Hepatocyte (in vitro differentiated cells): ENCODE data around the gene PTPN4. TPM values are rescaled to one million over a fixed set of nuclear protein-coding genes. Genes with fewer than 3 reads are reported as not detected.

Experiments
- DNase-seq: peaks from one replicate; pipeline ENCODE4 v3.0.0-alpha.2; 2016; ENCODE audit warnings: low spot score
- H2AFZ ChIP-seq: fragments of 200-600 bp; sonication (generic); 2 replicates; pipeline ENCODE4 v1.6.0; 2016; ENCODE audit warnings: antibody characterized with exemption, mild to moderate bottlenecking
- H3K27ac ChIP-seq: fragments of 200-600 bp; sonication (generic); 2 replicates; pipeline ENCODE4 v1.5.1; 2016; ENCODE audit warnings: mild to moderate bottlenecking
- H3K27me3 ChIP-seq: fragments of 200-600 bp; sonication (generic); 2 replicates; pipeline ENCODE4 v1.6.1; 2016
- H3K36me3 ChIP-seq: fragments of 200-600 bp; sonication (generic); replicated peaks from 2 replicates; pipeline ENCODE4 v1.5.1; 2016; ENCODE audit warnings: low read depth; ENCODE audit not compliant: insufficient read depth
- H3K4me1 ChIP-seq: fragments of 200-600 bp; sonication (generic); 2 replicates; pipeline ENCODE4 v1.5.1; 2016; ENCODE audit warnings: mild to moderate bottlenecking, moderate library complexity; ENCODE audit not compliant: insufficient read depth
- H3K4me2 ChIP-seq: fragments of 200-600 bp; sonication (generic); 2 replicates; pipeline ENCODE4 v1.6.0; 2016
- H3K4me3 ChIP-seq: fragments of 200-600 bp; sonication (generic); 2 replicates; pipeline ENCODE4 v1.5.1; 2016; ENCODE audit warnings: mild to moderate bottlenecking
- H3K79me2 ChIP-seq: fragments of 200-600 bp; sonication (generic); 2 replicates; pipeline ENCODE4 v1.6.0; 2017; ENCODE audit warnings: mild to moderate bottlenecking
- H3K9me2 ChIP-seq: fragments of 200-600 bp; sonication (generic); replicated peaks from 2 replicates; pipeline ENCODE4 v1.6.0; 2017; ENCODE audit warnings: mild to moderate bottlenecking; ENCODE audit not compliant: insufficient read depth
- H3K9me3 ChIP-seq: fragments of 200-600 bp; sonication (generic); 2 replicates; pipeline ENCODE4 v1.5.1; 2016; ENCODE audit warnings: low read depth, mild to moderate bottlenecking
- H4K20me1 ChIP-seq: fragments of 200-600 bp; sonication (generic); 2 replicates; pipeline ENCODE4 v1.6.0; 2016; ENCODE audit warnings: mild to moderate bottlenecking; ENCODE audit not compliant: insufficient read depth, poor library complexity, severe bottlenecking
- EZH2 ChIP-seq: fragments of 200-600 bp; sonication (generic); IDR thresholded peaks from 2 replicates; pipeline ENCODE4 v1.6.1; 2016; ENCODE audit warnings: antibody characterized with exemption, mild to moderate bottlenecking, borderline replicate concordance
- EZH2phosphoT487 ChIP-seq: fragments of 200-600 bp; sonication (generic); IDR thresholded peaks from one replicate; pipeline ENCODE4 v1.6.1; 2018; ENCODE audit warnings: antibody characterized with exemption, mild to moderate bottlenecking, low read depth, moderate library complexity; ENCODE audit not compliant: unreplicated experiment, severe bottlenecking
- WGBS: methylation state at CpG from one replicate; pipeline ENCODE4 v1.1.6; 2016; ENCODE audit warnings: low lambda C conversion rate; ENCODE audit errors: missing lambda C conversion rate; 5-methylcytosine and 5-hydroxymethylcytosine counted together
- polyA plus RNA-seq: library from polyadenylated mRNA; unstranded; fragments of >200 nt; fragmentation: Nextera tagmentation; extraction: Ambion mirVana; gene quantifications from 2 replicates; pipeline ENCODE4 v1.2.1, GENCODE V29; 2016
- total RNA-seq: library from RNA; depleted of rRNA; stranded (reverse); fragments of >200 nt; gene quantifications from 2 replicates; pipeline ENCODE4 v1.2.3, GENCODE V29; 2014
- TF ChIP-seq, protein P1 (sequence below): fragments of 200-600 bp; sonication (generic); IDR thresholded peaks from 2 replicates; pipeline ENCODE4 v1.5.1; 2016; ENCODE audit warnings: antibody characterized with exemption, mild to moderate bottlenecking; ENCODE audit not compliant: poor library complexity

Gene PTPN4
- total and polyA plus RNA-seq, 2 experiments from 2014 or later, result 9.2 to 15.5 TPM

DNA sequence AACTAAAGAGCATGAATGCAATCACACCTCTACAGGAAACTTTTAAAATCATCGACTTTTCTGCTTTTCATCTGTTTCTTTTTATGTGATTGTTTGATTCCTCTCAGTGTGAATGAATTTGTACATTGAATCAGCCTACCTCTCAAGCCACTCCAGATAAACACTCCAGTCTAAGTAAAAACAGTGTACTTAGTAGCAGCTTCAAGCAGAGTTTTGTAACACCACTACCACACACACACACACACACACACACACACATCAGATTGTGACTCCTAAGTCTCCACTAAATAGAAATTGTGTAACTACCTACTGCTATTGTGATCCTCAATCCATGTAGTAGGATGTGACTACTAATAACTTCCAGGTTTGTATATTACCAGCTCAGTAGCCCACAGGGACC is 187.8 kb downstream of the PTPN4 start:
- H3K27me3 ChIP-seq, result no peaks in the 10 kb centered on the region
- no peak overlapping the region for H3K27ac ChIP-seq
- no peaks in the 10 kb centered on the region for H3K79me2 ChIP-seq
- 70% methylated on average over 1 of the region's 1 CpG for WGBS
- H3K4me1 ChIP-seq, result no peaks in the 10 kb centered on the region
- H3K9me2 ChIP-seq, result no peaks in the 10 kb centered on the region
- no peak overlapping the region for H3K4me3 ChIP-seq
- TF ChIP-seq, protein P1, sequence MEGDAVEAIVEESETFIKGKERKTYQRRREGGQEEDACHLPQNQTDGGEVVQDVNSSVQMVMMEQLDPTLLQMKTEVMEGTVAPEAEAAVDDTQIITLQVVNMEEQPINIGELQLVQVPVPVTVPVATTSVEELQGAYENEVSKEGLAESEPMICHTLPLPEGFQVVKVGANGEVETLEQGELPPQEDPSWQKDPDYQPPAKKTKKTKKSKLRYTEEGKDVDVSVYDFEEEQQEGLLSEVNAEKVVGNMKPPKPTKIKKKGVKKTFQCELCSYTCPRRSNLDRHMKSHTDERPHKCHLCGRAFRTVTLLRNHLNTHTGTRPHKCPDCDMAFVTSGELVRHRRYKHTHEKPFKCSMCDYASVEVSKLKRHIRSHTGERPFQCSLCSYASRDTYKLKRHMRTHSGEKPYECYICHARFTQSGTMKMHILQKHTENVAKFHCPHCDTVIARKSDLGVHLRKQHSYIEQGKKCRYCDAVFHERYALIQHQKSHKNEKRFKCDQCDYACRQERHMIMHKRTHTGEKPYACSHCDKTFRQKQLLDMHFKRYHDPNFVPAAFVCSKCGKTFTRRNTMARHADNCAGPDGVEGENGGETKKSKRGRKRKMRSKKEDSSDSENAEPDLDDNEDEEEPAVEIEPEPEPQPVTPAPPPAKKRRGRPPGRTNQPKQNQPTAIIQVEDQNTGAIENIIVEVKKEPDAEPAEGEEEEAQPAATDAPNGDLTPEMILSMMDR, result no peak
- TF ChIP-seq EZH2 (no peak), EZH2phosphoT487 (no peak)
- H4K20me1 ChIP-seq, result no peaks in the 10 kb centered on the region
- DNase-seq, result no peak
- H3K4me2 ChIP-seq, result no peak overlapping the region
- H3K9me3 ChIP-seq, result no peaks in the 10 kb centered on the region
- no peak overlapping the region for H2AFZ ChIP-seq
- no peaks in the 10 kb centered on the region for H3K36me3 ChIP-seq

DNA sequence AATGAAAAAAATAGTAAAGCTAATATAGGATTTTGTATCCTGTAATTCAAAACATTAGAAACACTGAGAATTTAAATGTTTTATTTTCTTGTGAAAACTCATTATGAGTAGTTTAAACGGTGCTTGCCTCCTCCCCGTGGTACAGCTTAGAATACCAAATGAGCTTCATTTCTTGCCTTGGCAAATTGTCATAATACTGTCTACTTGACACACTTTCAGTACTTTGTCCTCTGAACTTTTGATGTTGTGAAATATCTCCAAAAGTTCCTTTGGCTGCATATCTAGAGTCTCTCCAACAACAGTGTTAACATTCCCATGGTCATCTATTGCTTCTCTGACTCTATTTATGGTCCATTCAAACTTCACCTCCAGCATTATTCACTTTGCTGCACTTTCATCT is 191.2 kb downstream of the PTPN4 start:
- Histone ChIP-seq H3K4me3 (no peak overlapping the region), H3K4me1 (no peaks in the 10 kb centered on the region), H2AFZ (no peak overlapping the region), H3K9me3 (no peaks in the 10 kb centered on the region), H3K9me2 (no peaks in the 10 kb centered on the region), H4K20me1 (no peaks in the 10 kb centered on the region), H3K79me2 (no peaks in the 10 kb centered on the region), H3K4me2 (no peak overlapping the region), H3K27me3 (no peaks in the 10 kb centered on the region), H3K36me3 (no peaks in the 10 kb centered on the region), H3K27ac (no peak overlapping the region)
- TF ChIP-seq, protein P1, result no peak
- TF ChIP-seq EZH2phosphoT487, result no peak
- TF ChIP-seq EZH2, result no peak
- WGBS, result 94% methylated on average over 2 of the region's 2 CpGs
- DNase-seq, result no peak

DNA sequence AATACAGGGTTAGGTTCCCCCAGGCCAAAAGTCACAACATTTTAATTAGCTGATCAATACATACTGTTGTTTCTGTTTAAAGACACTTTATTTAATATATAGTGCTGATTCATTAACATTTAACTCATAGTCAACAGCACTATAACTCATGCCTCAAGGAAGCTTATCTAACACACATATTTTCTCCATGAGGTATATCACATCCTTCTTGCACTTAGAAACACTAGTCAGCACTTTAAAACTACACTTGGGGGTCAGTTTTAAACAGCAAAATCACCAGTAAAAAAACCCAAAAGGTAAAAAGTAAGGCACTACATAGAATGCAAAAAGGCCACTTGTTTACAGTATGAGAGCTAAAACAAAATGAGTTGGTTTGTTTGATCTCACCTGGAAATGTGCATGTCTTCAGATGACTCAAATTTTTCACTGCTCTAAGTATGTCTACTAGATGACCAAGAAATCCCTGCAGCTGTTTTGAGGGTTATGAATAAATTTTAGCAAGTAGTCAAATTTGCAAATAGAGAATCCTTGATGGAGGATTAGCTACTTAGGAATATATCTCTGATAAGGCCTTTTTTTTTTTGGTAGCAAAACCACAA is 199.0 kb downstream of the PTPN4 start:
- H2AFZ ChIP-seq, result no peak overlapping the region
- no peaks in the 10 kb centered on the region for H3K36me3 ChIP-seq
- no peak overlapping the region for H3K27ac ChIP-seq
- H3K27me3 ChIP-seq, result no peaks in the 10 kb centered on the region
- no peak overlapping the region for H3K4me2 ChIP-seq
- H4K20me1 ChIP-seq, result no peaks in the 10 kb centered on the region
- H3K79me2 ChIP-seq, result no peaks in the 10 kb centered on the region
- TF ChIP-seq EZH2phosphoT487, result no peak
- TF ChIP-seq, protein P1, result no peak
- TF ChIP-seq EZH2, result no peak
- no peak overlapping the region for H3K4me3 ChIP-seq
- no peaks in the 10 kb centered on the region for H3K9me2 ChIP-seq
- H3K4me1 ChIP-seq, result no peaks in the 10 kb centered on the region
- H3K9me3 ChIP-seq, result no peaks in the 10 kb centered on the region
- no peak for DNase-seq

DNA sequence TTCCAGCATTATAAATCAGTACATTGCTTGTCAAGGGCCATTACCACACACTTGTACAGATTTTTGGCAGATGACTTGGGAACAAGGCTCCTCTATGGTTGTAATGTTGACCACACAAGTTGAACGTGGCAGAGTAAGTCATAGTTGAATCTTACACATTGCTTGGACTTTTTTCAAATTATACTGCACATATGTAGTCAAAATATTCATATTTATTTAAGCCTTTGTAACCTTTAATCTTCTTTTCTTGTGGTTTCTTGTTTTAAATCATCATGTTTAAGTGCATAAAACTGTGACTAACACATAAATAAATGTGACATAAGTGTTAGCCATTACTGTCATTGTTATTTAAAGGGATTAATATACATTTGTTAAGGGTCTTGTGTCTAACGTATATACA is 201.1 kb downstream of the PTPN4 start:
- H3K4me1 ChIP-seq, result no peaks in the 10 kb centered on the region
- H3K4me3 ChIP-seq, result no peak overlapping the region
- H3K27me3 ChIP-seq, result no peaks in the 10 kb centered on the region
- H3K4me2 ChIP-seq, result no peak overlapping the region
- no peaks in the 10 kb centered on the region for H3K79me2 ChIP-seq
- no peak overlapping the region for H2AFZ ChIP-seq
- no peak for TF ChIP-seq EZH2
- no peak for TF ChIP-seq EZH2phosphoT487
- TF ChIP-seq, protein P1, result no peak
- H4K20me1 ChIP-seq, result no peaks in the 10 kb centered on the region
- no peaks in the 10 kb centered on the region for H3K36me3 ChIP-seq
- no peak overlapping the region for H3K27ac ChIP-seq
- H3K9me3 ChIP-seq, result no peaks in the 10 kb centered on the region
- 74% methylated on average over 2 of the region's 2 CpGs for WGBS
- H3K9me2 ChIP-seq, result no peaks in the 10 kb centered on the region
- no peak for DNase-seq
